Measurements from ENCODE around the gene FUT8.

The FUT8 gene

DNA sequence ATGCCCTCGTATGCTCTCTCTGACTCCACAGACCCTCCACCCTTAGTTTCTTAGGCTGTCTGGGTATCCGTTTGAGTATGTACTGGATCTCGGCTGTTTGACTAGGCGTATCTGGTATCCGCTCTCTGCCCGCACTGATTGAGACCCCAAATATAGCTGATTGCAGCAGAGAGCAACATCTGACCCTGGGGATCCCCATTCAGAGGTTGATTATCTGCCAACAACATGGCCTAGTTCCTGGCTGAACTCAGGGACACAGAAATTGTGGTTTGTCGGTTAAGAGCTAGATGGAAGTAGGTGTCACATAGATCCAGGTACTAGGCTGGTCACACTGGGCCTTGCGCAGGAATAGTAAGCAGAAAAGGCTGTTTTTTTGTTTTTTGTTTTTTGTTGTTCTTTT, 359.9 kb downstream of the FUT8 start:
- no peak for DNase-seq (ENCODE audit: low read depth in 2 of 2)

DNA sequence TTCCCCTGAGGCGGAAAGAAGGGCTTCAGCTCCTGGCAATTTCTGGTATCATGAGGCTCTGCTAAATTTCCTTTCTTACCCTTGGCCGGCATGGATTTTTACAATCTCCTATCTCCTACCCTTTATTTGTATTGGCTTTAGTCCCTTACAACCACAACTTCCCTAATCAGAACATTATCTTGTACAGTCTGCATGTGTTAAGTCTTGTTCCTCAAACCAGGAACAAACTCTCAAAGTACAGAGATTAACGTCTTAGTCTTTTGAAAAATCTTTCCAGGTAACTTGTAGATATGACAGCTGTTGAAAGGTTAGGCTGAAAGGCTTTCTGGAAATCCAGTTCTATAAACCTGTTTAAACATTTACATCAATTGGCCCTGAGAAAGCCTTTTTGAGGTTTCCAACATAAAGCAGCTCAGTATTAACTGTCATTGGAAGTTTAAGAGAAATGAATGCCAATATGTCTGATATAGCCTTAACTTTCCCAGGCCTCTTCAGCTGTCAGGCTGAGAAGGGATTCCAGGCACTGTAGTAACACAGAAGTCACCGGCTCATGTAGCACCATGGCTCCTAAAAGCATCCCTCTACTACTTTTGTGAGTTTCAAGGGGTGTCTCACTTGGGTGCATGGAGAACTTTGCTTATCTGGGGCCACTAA, 360.5 kb downstream of the FUT8 start:
- DNase-seq (ENCODE audit: low read depth in 2 of 2) = no peak

DNA sequence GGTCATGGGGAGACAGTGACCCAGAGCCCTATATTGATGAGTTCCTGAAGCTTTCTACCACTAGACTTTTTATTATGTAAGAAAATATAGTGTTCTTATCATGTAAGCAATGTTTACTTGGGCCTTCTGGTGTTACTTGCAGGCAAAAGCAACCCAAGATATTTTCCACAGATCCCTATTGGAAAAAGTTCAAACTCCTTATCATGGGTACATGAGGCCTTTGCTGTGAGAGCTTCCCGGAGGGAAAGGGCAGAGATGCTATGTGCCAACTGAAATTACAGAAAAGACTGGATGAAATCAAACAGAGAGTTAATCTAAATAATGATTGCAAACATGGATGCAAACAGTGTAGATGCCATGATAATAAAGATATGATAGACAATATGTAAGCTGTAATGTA, 361.5 kb downstream of the FUT8 start:
- DNase-seq (ENCODE audit: low read depth in 2 of 2) = no peak

DNA sequence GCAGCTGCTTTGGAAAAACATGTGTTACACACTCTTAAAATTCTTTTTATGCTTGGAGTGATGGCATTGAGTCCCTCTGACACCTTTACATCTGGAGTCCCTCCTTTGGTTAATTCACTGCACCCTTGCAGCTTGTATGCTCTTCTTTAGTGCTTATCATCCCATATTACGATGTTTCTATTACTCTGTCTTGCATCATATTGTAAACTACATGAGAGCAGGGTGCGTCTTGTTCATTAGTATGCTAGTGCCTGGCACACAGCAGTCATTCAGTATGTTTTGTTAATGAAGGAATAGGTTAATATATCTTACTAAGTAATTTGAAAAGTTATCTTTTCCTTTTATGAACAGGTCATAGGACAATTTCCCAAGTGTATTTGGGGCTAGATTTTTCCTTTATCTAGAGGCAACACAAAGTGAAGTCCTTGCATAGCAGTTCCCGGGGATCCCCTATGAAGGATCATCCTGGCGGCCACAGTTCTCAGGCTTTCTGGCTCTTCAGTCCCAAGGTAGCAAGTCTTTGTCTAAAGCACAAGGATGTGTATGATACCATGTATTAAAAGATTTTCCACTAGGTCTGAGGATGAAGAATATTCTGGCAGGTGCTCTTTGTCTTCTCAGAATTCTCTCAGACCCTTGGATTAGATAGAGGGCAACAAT, 363.8 kb downstream of the FUT8 start:
- no peak for DNase-seq (ENCODE audit: low read depth in 2 of 2)

DNA sequence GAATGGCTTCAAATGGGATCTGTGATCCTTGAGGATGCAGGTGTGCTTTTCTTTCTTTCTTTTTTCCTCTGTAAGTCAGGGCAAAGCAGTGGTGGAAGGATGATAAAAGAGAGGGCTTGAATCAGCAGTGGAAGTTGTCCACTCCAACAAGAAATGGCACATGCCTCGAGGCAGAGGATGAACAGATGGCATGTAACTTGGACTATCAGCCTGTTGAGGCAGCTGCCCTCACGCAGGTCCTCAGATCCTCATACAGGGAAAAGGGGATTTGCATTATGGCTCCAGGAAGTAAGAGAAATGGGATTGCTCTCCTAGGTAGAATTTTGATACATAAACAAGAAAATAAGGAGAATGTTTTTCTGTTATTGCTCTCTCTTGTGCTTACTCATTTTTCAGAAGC, 368.0 kb downstream of the FUT8 start:
- no peak for DNase-seq (ENCODE audit: low read depth in 2 of 2)

DNA sequence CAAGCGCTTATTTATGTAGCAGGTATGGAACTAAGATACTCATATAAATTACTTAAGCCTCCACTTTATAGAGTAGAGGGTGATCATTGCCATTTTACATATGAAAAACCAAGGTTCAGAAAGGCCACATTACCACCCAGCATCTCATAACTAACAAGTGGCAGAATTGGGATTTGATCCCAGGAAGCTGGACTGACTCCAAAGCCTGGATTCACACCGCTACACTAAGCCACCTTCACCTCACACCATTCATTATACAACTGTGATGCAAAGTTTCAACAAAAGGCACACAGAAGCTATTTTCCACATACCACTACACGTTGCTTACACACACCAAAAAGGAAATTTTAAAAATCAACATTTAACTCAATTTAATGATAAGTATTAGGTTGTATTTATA, 370.6 kb downstream of the FUT8 start:
- no peak for DNase-seq (ENCODE audit: low read depth in 2 of 2)

DNA sequence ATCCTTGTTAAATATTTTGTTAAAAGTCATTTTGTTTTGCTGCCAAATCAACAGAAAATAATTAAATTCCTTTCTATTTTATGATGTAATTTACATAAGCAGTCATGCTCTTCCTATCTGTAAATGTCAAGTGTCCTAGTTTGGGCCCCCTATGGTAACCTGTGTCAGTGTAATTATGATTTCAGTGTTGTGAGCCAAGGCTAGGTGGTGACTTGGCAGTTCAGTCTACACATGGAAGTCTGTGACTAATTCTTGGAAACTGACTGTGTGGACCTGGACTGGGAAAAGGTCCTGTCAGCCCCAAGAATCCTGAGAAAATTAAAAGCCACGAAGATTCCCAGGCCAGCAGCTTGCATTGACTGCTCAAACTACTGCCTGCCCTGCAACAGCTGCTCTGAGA, 371.0 kb downstream of the FUT8 start:
- no peak for DNase-seq (ENCODE audit: low read depth in 2 of 2)

DNA sequence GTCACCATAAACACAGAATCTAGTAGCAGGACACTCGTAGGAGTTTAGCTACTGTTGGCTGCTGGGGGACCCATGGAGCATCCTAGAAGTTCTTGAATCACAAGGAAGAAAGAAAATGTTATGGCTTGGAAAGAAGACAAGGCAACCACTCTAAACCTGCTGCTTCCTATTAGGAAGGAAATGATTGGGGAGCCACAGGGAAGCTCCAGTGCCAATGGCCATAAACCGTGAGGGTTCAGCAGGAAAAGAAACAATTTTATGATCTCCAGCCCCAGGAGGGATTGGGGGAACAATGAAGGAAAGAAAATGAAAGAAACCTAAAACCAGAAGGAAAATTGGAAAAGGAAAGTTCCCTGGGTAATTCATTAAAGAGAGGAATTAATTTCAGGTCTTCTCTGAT, 372.0 kb downstream of the FUT8 start:
- DNase-seq (ENCODE audit: low read depth in 2 of 2) = no peak

DNA sequence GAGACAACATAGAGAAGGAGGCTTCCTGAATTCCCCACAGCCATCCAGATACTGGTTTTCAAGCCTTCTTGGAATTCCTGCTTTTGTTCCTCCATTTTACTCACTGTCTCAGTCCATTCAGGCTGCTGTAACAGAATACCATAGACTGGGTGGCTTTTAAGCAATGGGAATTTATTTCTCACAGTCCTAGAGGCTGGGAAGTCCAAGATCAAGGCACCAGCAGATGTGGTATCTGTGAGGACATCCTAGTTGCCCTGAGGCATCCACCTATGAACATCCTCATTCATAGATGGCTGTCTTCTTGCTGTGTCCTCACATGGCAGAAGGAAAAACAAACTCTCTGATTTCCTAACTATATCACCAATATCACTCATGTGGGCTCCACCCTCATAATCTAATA, 374.9 kb downstream of the FUT8 start:
- no peak for DNase-seq (ENCODE audit: low read depth in 2 of 2)

DNA sequence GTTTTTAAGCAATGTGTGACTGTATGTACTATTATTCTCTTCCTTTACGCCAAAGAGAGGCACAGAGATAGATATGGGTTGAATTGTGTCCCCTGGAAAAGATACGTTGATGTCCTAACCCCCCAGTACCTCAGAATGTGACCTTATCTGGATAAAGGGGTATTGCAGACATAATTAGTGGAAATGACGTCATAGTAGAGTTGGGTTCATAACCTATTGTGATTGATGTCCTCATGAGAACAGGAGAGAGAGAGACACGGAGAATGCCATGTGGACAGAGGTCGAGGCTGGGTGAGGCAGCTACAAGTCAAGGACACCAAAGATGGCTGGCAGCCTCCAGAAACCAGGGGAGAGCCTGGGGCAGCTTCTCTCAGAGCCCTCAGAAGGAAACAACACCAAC, 376.3 kb downstream of the FUT8 start:
- no peak for DNase-seq (ENCODE audit: low read depth in 2 of 2)

DNA sequence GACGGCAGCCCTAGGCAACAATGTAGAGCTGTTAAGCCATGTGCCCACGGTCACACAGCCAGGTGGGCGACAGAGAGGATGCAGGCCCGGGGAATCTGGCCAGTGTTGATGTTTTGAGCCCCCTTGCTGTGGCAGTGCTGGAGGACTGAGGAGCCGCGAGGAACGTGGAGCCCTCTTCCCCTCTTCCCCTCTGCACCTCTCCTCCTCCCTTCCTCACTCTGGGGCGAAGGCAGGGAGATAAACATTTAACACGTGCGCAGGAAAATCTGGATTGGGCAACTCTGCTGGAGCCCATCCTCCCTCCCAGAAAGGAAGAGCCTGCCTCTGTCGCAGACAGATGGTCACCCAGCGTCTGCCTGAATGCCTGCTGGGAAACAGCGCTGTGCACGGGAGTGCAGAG, 376.8 kb downstream of the FUT8 start:
- no peak for DNase-seq (ENCODE audit: low read depth in 2 of 2)

DNA sequence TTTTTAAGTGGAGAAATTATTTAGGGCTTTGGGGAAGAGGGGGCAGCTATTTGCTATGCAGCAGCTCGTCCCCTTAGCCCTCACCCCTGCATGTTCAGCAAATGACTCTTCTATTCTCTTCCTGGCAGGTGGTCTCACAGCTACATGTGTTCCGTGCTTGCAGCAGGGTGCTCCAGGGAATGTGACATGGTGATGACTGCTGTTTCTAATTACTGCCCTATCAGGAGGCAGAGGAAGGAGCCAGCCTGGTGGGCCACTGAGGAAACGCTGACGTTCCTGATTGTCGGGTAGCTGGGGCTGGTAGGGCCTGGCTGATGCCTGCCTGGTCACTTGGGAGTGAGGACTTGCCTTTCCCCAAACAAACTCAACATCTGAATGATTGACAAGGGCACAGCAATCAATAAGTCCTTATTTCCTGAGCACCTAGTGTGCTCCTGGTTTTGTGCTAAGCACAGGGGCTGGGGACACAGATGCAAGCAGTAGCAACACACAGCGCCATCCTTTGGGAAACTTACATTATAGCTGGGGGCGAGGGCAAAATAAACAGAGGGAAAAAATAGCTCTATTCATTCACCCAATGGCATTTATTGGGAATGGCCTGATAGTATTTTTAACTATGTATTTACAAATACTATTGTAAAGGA, 377.8 kb downstream of the FUT8 start:
- no peak for DNase-seq (ENCODE audit: low read depth in 2 of 2)

DNA sequence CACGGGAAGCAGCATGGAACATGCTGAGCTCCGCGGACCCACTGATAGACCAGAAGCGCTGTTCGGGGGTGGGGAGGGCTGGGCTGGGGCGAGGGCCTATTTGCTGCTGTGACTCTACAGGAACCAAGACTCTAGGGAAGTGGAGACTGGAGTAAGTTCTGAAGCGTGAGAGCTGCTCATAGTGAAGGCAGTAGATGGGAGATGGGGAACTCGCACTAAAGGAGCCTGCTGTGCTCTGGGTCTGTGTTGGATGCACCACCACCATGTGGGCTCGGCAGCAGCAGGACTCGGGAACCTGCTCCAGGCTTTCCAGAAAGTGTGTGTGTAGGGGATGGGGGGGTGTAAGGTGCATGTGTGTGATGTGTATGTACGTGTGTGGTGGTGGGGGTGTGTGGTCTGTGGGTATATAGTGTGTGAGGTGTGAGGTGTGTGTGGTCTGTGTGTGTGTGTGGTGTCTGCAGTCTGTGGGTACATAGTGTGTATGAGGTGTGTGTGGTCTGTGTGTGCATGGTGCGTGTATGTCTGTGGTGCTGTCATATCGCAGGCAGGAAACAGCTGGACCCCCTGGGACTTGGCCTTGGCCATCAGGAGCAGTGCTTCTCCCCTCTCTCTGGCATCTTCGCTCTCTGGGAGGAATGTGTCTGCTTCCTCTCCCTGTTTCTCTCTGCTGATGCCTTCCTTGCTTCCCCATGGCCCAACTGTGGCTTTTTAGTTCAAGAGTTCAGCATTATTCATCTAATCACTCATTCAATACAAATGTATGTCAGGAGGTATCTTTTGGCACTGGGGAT, 378.9 kb downstream of the FUT8 start:
- DNase-seq (ENCODE audit: low read depth in 2 of 2) = no peak

DNA sequence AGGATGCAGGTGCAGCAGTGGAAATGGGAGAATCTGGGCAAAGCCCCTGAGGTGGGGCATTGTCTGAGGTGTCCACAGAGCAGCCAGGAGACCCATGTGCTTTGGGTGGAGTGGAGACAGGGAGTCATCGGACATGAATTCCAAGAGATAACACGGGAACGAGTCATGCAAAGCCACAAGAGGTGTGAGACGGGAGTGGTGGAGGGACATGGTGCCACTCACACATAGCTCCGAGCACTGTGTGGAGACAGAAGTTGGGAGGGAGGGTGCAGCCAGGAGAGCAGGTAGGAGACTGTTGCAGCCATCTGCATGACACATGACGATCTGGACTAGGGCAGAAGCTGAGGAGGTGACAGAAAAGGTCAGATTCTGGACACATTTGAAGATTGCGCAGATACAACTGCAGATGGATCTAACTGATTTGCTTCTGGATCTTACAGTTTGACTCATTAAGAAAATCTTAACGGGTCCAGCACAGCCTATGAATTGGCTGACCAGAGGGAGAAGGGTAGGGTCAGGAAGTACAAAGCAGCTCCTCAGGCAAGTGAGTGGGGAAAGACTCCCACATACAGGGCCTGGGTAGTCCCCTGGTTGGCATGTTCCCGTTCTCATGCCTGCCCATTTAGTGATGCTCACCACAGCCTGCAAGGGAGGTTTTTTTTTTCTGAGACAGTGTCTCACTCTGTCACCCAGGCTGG, 379.8 kb downstream of the FUT8 start:
- no peak for DNase-seq (ENCODE audit: low read depth in 2 of 2)

All from activated CD4-positive, alpha-beta T cell treated with anti-CD3 and anti-CD28 coated beads for 24 hours (primary cell).